K562 (cell line): ENCODE measurements around the gene CDPF1. TPM values are rescaled to one million over a fixed set of nuclear protein-coding genes. Genes with fewer than 3 reads are reported as not detected.

ENCODE experiments used
- ATAC-seq: fragments of 200-7000 bp; cut with Tn5 transposase; 3 replicates; pipeline ENCODE4 v1.9.1; 2020; ENCODE audit warnings: moderate library complexity
- BruUV-seq: library from RNA; stranded (reverse); fragments of 400-500 nt; replicated peaks from 2 replicates; lab custom pipeline; 2021; lab: Mats Ljungman, UMichigan
- CTCF ChIA-PET: fragments of 300-600 bp; formaldehyde crosslinking; extraction: SDS; loops from one replicate; lab custom pipeline; 2021; ENCODE audit warnings: low intra/inter-chr PET ratio; lab: Yijun Ruan, JAX
- POLR2A ChIA-PET: fragments of 300-600, 350-650 bp; sonication (Branson Sonifier 250); formaldehyde crosslinking; extraction: SDS; loops from one replicate; lab custom pipeline; 2021; ENCODE audit warnings: antibody characterized with exemption, inconsistent platforms; lab: Yijun Ruan, JAX
- DNase-seq, 4 experiments: peaks; one replicate each; pipeline versions ENCODE4 v3.0.0 to v3.0.0-alpha.2; 2011 to 2018; ENCODE audit warnings: low spot score in 3 of 4, mixed read lengths in 3 of 4; ENCODE audit errors: extremely low read depth in 1 of 4
- FAIRE-seq: peaks from 2 replicates; lab custom pipeline; 2011; peaks lifted over from hg19 to GRCh38; lab: Jason Lieb, UNC
- H2AFZ ChIP-seq: 2 replicates; pipeline ENCODE4 v1.6.0; 2011; ENCODE audit warnings: low read depth, low read length, control low read depth, inconsistent platforms
- H3K27ac ChIP-seq: fragments of 200-600 bp; 3 replicates; pipeline ENCODE4 v1.8.0; 2011; ENCODE audit warnings: low read depth, mild to moderate bottlenecking, control low read depth, inconsistent platforms, low read length, moderate library complexity, mixed read lengths; ENCODE audit errors: extremely low read depth
- H3K27me3 ChIP-seq, 2 experiments: fragments of 300-600 bp in 1 of 2; 2 replicates in 1 of 2; 3 replicates in 1 of 2; pipeline versions ENCODE4 v1.6.0 to v1.8.0; 2011; ENCODE audit warnings: inconsistent platforms in 2 of 2, low read length in 2 of 2, mild to moderate bottlenecking in 1 of 2, mixed read lengths in 1 of 2, moderate library complexity in 1 of 2; ENCODE audit not compliant: control insufficient read depth in 2 of 2, insufficient read depth in 2 of 2
- H3K36me3 ChIP-seq: fragments of 300-600 bp; 3 replicates; pipeline ENCODE4 v1.8.0; 2011; ENCODE audit warnings: mild to moderate bottlenecking, low read length, inconsistent platforms; ENCODE audit not compliant: control insufficient read depth, insufficient read depth
- H3K4me1 ChIP-seq, 2 experiments: fragments of 200-600 bp in 1 of 2; replicated peaks in 1 of 2; 2 replicates in 1 of 2; 3 replicates in 1 of 2; pipeline versions ENCODE4 v1.5.1 to v1.8.0; 2011; ENCODE audit warnings: inconsistent platforms in 2 of 2, low read length in 2 of 2, mild to moderate bottlenecking in 1 of 2, mixed read lengths in 1 of 2, moderate library complexity in 1 of 2; ENCODE audit not compliant: control insufficient read depth in 2 of 2, insufficient read depth in 2 of 2
- H3K4me2 ChIP-seq: 2 replicates; pipeline ENCODE4 v1.6.1; 2011; ENCODE audit warnings: low read length, control low read depth, inconsistent platforms, mixed read lengths; ENCODE audit not compliant: insufficient read depth
- H3K4me3 ChIP-seq: fragments of 200-600 bp; sonication (generic), shearing (Covaris generic); 2 replicates; pipeline ENCODE4 v1.5.1; 2016; ENCODE audit warnings: control low read depth, inconsistent platforms
- H3K79me2 ChIP-seq: fragments of 200-600 bp; 3 replicates; pipeline ENCODE4 v1.8.0; 2011; ENCODE audit warnings: low read length, inconsistent platforms; ENCODE audit not compliant: control insufficient read depth, insufficient read depth
- H3K9ac ChIP-seq, 2 experiments: 2 replicates each; pipeline versions ENCODE4 v1.6.0 to v1.6.1; 2011; ENCODE audit warnings: low read depth in 2 of 2, low read length in 2 of 2, control low read depth in 1 of 2, inconsistent platforms in 1 of 2, mild to moderate bottlenecking in 1 of 2, mixed read lengths in 1 of 2; ENCODE audit not compliant: insufficient read depth in 1 of 2
- H3K9me1 ChIP-seq: one replicate; pipeline ENCODE4 v1.6.0; 2011; ENCODE audit warnings: inconsistent platforms, mild to moderate bottlenecking, low read length, moderate library complexity; ENCODE audit not compliant: control insufficient read depth, insufficient read depth
- H3K9me3 ChIP-seq: replicated peaks from 2 replicates; pipeline ENCODE4 v1.5.1; 2011; ENCODE audit warnings: low read depth, low read length, inconsistent platforms; ENCODE audit not compliant: control insufficient read depth, insufficient read depth
- H4K20me1 ChIP-seq: replicated peaks from 2 replicates; pipeline ENCODE4 v1.6.1; 2011; ENCODE audit warnings: low read length, inconsistent platforms, mixed read lengths; ENCODE audit not compliant: control insufficient read depth, insufficient read depth
- ADNP ChIP-seq: fragments of 200-800 bp; sonication (Bioruptor generic); IDR thresholded peaks from 2 replicates; pipeline ENCODE4 v1.6.1; 2016; ENCODE audit warnings: missing genetic modification characterization, missing compliant biosample characterization
- BCL6 ChIP-seq: fragments of 250-450 bp; sonication (Bioruptor Pico); IDR thresholded peaks from 2 replicates; pipeline ENCODE4 v1.4.0; 2020
- MLLT1 ChIP-seq, 2 experiments: fragments of 450-650 bp; IDR thresholded peaks; 2 replicates each; pipeline ENCODE4 v1.6.1; 2016
- SMARCA4 ChIP-seq: fragments of 450-650 bp; IDR thresholded peaks from 2 replicates; pipeline ENCODE4 v1.6.1; 2016
- SPI1 ChIP-seq: IDR thresholded peaks from 2 replicates; pipeline ENCODE4 v1.6.1; 2011; ENCODE audit warnings: low read depth, low read length, control low read depth, borderline replicate concordance
- WGBS: fragments of 100-300 bp; shearing (Covaris generic); methylation state at CpG from one replicate; pipeline ENCODE4 v1.1.6; 2016; ENCODE audit warnings: low coverage, mixed read lengths; ENCODE audit not compliant: insufficient coverage; ENCODE audit errors: missing lambda C conversion rate; 5-methylcytosine and 5-hydroxymethylcytosine counted together
- in situ Hi-C: fragments of 300-500 bp; cut with MboI; formaldehyde crosslinking; loops from 4 replicates; pipeline ENCODE4 v1.15.0; 2018; ENCODE audit warnings: inconsistent platforms, mixed read lengths
- intact Hi-C: fragments of 100-400 bp; cut with micrococcal nuclease; formaldehyde crosslinking; loops from 2 replicates; pipeline ENCODE4 v1.14.2; 2022
- polyA plus RNA-seq, 8 experiments: library from polyadenylated mRNA; depleted of rRNA in 4 of 8; stranded (reverse) in 5 of 8; unstranded in 3 of 8; fragments of >200 nt; fragmentation: Nextera tagmentation in 2 of 8; fragmentation: Illumina TruSeq in 1 of 8; extraction: Ambion mirVana in 2 of 8; extraction: Trizol in 1 of 8; gene quantifications; 2 replicates each; pipeline versions ENCODE4 v1.2.1 to v1.2.3, GENCODE V29; 2011 to 2014; ENCODE audit warnings: inconsistent platforms in 1 of 8, missing spikeins in 1 of 8
- total RNA-seq, 7 experiments: library from RNA; depleted of rRNA in 6 of 7; stranded (reverse); fragments of >200 nt in 6 of 7; fragmentation: Illumina TruSeq in 2 of 7; extraction: Trizol in 2 of 7; gene quantifications; 2 replicates each; pipeline versions ENCODE4 v1.2.1 to v1.2.3, GENCODE V29; 2011 to 2021; ENCODE audit warnings: low replicate concordance in 1 of 7
- TF ChIP-seq, protein P1 (sequence below): fragments of 450-650 bp; formaldehyde crosslinking; IDR thresholded peaks from 2 replicates; pipeline ENCODE4 v1.4.0; 2022; ENCODE audit warnings: mild to moderate bottlenecking, moderate library complexity

Gene CDPF1
- total and polyA plus RNA-seq, 9 of the 15 experiments (the other 6 are each of a cell fraction or from before 2014, with no cell fraction given) = 0.84 to 19.5 (median 9.1) TPM

DNA sequence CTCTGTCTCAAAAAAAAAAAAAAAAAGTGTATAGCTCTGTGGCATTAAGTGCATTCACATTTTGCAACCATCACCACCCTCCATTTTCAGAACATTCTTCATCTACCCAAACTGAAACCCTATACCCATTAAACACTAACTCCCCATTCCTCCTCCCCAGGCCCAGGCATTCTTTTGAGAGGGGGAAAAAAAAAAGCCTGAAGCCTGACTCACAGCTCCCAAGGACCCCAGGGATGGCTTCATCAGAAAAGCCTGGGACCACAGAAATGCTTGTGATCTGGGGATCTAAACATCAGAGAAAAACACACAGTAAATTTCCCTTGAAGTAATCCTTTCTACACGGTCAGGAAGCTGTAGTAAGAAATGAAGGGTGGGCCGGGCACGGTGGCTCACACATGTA lies 35.9 kb upstream of the CDPF1 start (continued):
- TF ChIP-seq MLLT1 (IDR thresholded peaks at IDR 0.05) = no peak
- no peak for TF ChIP-seq SMARCA4

DNA sequence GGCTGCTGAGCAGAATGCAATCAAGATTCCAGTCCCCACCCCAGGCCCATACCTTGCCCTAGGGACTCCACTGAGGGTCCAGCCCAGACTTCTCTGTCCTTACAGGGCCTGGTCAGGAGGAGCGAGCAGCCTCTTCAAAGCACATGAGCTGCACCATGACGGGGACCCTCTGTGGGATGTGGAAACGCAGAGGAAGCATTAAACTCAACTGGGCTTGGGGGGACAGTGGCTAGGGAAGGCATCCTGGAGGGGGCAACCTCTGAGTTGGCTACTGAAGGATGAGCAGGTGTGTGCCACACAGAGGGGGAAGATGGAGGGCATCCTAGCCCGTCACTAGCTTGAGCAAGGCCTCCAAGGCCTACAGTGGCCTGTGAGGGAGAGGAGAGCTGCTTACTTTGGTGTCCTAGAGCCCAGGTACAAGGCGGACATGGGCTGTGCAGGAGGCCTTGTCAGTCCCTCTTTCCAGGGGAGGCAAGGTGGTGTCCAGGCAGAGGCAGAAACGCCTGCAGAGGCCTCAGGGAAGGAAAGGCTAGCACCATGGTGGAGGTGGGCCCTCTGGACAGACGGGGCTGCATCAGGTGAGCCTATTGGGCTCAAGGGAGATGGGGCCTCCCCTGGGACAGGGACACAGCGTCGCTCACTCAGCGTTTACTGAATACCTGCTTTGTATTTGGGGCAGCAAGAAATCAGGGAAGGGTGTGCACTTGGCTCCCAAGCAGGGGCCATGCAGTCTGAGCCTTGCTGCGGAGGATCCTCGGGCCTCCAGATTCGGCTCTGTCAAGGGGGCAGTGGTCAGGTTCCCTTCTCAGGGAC lies 32.0 kb upstream of the CDPF1 start:
- no peak for TF ChIP-seq ADNP (tag)
- TF ChIP-seq, protein P1, sequence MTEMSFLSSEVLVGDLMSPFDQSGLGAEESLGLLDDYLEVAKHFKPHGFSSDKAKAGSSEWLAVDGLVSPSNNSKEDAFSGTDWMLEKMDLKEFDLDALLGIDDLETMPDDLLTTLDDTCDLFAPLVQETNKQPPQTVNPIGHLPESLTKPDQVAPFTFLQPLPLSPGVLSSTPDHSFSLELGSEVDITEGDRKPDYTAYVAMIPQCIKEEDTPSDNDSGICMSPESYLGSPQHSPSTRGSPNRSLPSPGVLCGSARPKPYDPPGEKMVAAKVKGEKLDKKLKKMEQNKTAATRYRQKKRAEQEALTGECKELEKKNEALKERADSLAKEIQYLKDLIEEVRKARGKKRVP (CRISPR knock-in tag) = no peak
- TF ChIP-seq BCL6 = no peak
- no peak for TF ChIP-seq SPI1
- ATAC-seq = no peak
- no peak for FAIRE-seq

More for the DNA sequence above, 32.0 kb upstream of the CDPF1 start:
- no peak overlapping the region for H3K4me2 ChIP-seq
- no peaks in the 10 kb centered on the region for H3K79me2 ChIP-seq
- ChIA-PET CTCF (no interaction called here), POLR2A (interaction anchor here (0.6 to 4.3 kb wide), 3 partner anchors 12 to 15 kb away, joined by 3 to 28 read pairs (median 3); partner anchors contain the start of gene TTC38)
- in situ Hi-C loops = no loop called here
- H3K9me3 ChIP-seq = no peaks in the 10 kb centered on the region
- DNase-seq = no peak
- H3K4me1 ChIP-seq = peaks cover 0 to 4% of the 10 kb centered on the region in 2 experiments; a peak in 1 of 5 replicates
- no peak overlapping the region for H2AFZ ChIP-seq
- no peak overlapping the region for H3K27ac ChIP-seq
- no peak overlapping the region for H3K4me3 ChIP-seq
- H3K27me3 ChIP-seq = no peaks in the 10 kb centered on the region
- WGBS = 87% methylated on average over 6 of the region's 13 CpGs
- no TSS peak for BruUV-seq
- H3K9ac ChIP-seq = no peak overlapping the region
- peaks cover 75% of the 10 kb centered on the region for H3K36me3 ChIP-seq
- intact Hi-C loops = no loop called here
- H3K9me1 ChIP-seq = no peaks in the 10 kb centered on the region
- H4K20me1 ChIP-seq = no peaks in the 10 kb centered on the region
